ENCODE measurements around the gene FSTL5.

FSTL5 gene

GRCh38 chr4:162170509-162170908 lies 6.7 kb upstream of the FSTL5 start:
- Histone ChIP-seq H3K4me3 (ENCODE audit: insufficient read depth, low read length, poor library complexity, severe bottlenecking) (no peak overlapping the region), H3K27ac (ENCODE audit: low read depth, low read length) (no peak overlapping the region)

GRCh38 chr4:162164906-162165510 lies 1.2 kb upstream of the FSTL5 start:
- Histone ChIP-seq H3K9ac (ENCODE audit: low read length) (no peak overlapping the region), H4K20me1 (ENCODE audit: low read depth, low read length) (no peaks in the 10 kb centered on the region), H3K79me2 (ENCODE audit: insufficient read depth, low read length) (no peaks in the 10 kb centered on the region), H3K4me2 (ENCODE audit: low read depth, low read length, poor library complexity, severe bottlenecking) (no peak overlapping the region), H2AFZ (ENCODE audit: low read depth, low read length, severe bottlenecking) (no peak overlapping the region), H3K9me3 (ENCODE audit: insufficient read depth, low read length) (no peaks in the 10 kb centered on the region), H3K27ac (ENCODE audit: low read depth, low read length) (no peak overlapping the region), H3K27me3 (ENCODE audit: low read length) (no peaks in the 10 kb centered on the region), H3K9me2 (replicated peaks; ENCODE audit: insufficient read depth, low read length) (no peaks in the 10 kb centered on the region), H3K36me3 (ENCODE audit: low read length) (no peaks in the 10 kb centered on the region), H3K4me3 (ENCODE audit: insufficient read depth, low read length, poor library complexity, severe bottlenecking) (no peak overlapping the region), H3F3A (ENCODE audit: insufficient read depth) (no peaks in the 10 kb centered on the region)
- no peak for TF ChIP-seq CTCF (IDR thresholded peaks at IDR 0.05; ENCODE audit: insufficient read depth, low read length, poor library complexity, severe bottlenecking)

More at GRCh38 chr4:162170509-162170908, 6.7 kb upstream of the FSTL5 start:
- Histone ChIP-seq H4K20me1 (ENCODE audit: low read depth, low read length) (no peaks in the 10 kb centered on the region), H2AFZ (ENCODE audit: low read depth, low read length, severe bottlenecking) (no peak overlapping the region), H3K4me2 (ENCODE audit: low read depth, low read length, poor library complexity, severe bottlenecking) (no peak overlapping the region), H3K36me3 (ENCODE audit: low read length) (no peaks in the 10 kb centered on the region), H3F3A (ENCODE audit: insufficient read depth) (no peaks in the 10 kb centered on the region), H3K9me2 (replicated peaks; ENCODE audit: insufficient read depth, low read length) (no peaks in the 10 kb centered on the region), H3K27me3 (ENCODE audit: low read length) (no peaks in the 10 kb centered on the region), H3K9ac (ENCODE audit: low read length) (no peak overlapping the region), H3K9me3 (ENCODE audit: insufficient read depth, low read length) (no peaks in the 10 kb centered on the region), H3K79me2 (ENCODE audit: insufficient read depth, low read length) (no peaks in the 10 kb centered on the region)
- TF ChIP-seq EZH2phosphoT487 (conservative IDR thresholded peaks at IDR 0.05; ENCODE audit: low read length) (no peak), CTCF (IDR thresholded peaks at IDR 0.05; ENCODE audit: insufficient read depth, low read length, poor library complexity, severe bottlenecking) (no peak)

GRCh38 chr4:162162672-162163071 lies 1.1 kb downstream of the FSTL5 start:
- Histone ChIP-seq H2AFZ (ENCODE audit: low read depth, low read length, severe bottlenecking) (no peak overlapping the region), H3K9me2 (replicated peaks; ENCODE audit: insufficient read depth, low read length) (no peaks in the 10 kb centered on the region), H3K4me2 (ENCODE audit: low read depth, low read length, poor library complexity, severe bottlenecking) (no peak overlapping the region), H3K36me3 (ENCODE audit: low read length) (no peaks in the 10 kb centered on the region), H3K9me3 (ENCODE audit: insufficient read depth, low read length) (no peaks in the 10 kb centered on the region), H3K27me3 (ENCODE audit: low read length) (no peaks in the 10 kb centered on the region), H3K79me2 (ENCODE audit: insufficient read depth, low read length) (no peaks in the 10 kb centered on the region), H3K27ac (ENCODE audit: low read depth, low read length) (no peak overlapping the region), H3K4me3 (ENCODE audit: insufficient read depth, low read length, poor library complexity, severe bottlenecking) (no peak overlapping the region), H3K9ac (ENCODE audit: low read length) (no peak overlapping the region), H3F3A (ENCODE audit: insufficient read depth) (no peaks in the 10 kb centered on the region), H4K20me1 (ENCODE audit: low read depth, low read length) (no peaks in the 10 kb centered on the region)
- TF ChIP-seq CTCF (IDR thresholded peaks at IDR 0.05; ENCODE audit: insufficient read depth, low read length, poor library complexity, severe bottlenecking) (no peak), EZH2phosphoT487 (conservative IDR thresholded peaks at IDR 0.05; ENCODE audit: low read length) (no peak)

All from SU-DHL-6 (cell line).